ENCODE measurements around the gene RARB.

Gene RARB

GRCh38 chr3:25472731-25473130, 44.7 kb downstream of the RARB start:
- no peak for DNase-seq (ENCODE audit: low read depth)

- no peak for DNase-seq (ENCODE audit: low read depth)
These were observed 45.2 kb downstream of the RARB start for GRCh38 chr3:25473246-25473645.

GRCh38 chr3:25474052-25474451, 46.0 kb downstream of the RARB start:
- no peak for DNase-seq (ENCODE audit: low read depth)

GRCh38 chr3:25476639-25477038, 48.6 kb downstream of the RARB start:
- DNase-seq (ENCODE audit: low read depth) = no peak

- DNase-seq (ENCODE audit: low read depth) = no peak
These were observed 50.2 kb downstream of the RARB start for GRCh38 chr3:25478211-25478757.

GRCh38 chr3:25478964-25479726, 51.1 kb downstream of the RARB start:
- no peak for DNase-seq (ENCODE audit: low read depth)

GRCh38 chr3:25479727-25480010, 51.6 kb downstream of the RARB start:
- no peak for DNase-seq (ENCODE audit: low read depth)

GRCh38 chr3:25480811-25481210, 52.7 kb downstream of the RARB start:
- DNase-seq (ENCODE audit: low read depth) = no peak

GRCh38 chr3:25481386-25481785, 53.3 kb downstream of the RARB start:
- no peak for DNase-seq (ENCODE audit: low read depth)

- no peak for DNase-seq (ENCODE audit: low read depth)
These were observed 55.4 kb downstream of the RARB start for GRCh38 chr3:25483456-25483855.

- DNase-seq (ENCODE audit: low read depth) = no peak
These were observed 57.6 kb downstream of the RARB start for GRCh38 chr3:25485673-25486072.

- no peak for DNase-seq (ENCODE audit: low read depth)
These were observed 58.9 kb downstream of the RARB start for GRCh38 chr3:25486932-25487331.

- no peak for DNase-seq (ENCODE audit: low read depth)
These were observed 62.0 kb downstream of the RARB start for GRCh38 chr3:25489858-25490593.

GRCh38 chr3:25493246-25493645, 65.2 kb downstream of the RARB start:
- DNase-seq (ENCODE audit: low read depth) = no peak

GRCh38 chr3:25493786-25494185, 65.7 kb downstream of the RARB start:
- DNase-seq (ENCODE audit: low read depth) = no peak

- DNase-seq (ENCODE audit: low read depth) = no peak
These were observed 67.2 kb downstream of the RARB start for GRCh38 chr3:25495304-25495703.

GRCh38 chr3:25495726-25496253, 67.7 kb downstream of the RARB start:
- no peak for DNase-seq (ENCODE audit: low read depth)

GRCh38 chr3:25497096-25497495, 69.0 kb downstream of the RARB start:
- no peak for DNase-seq (ENCODE audit: low read depth)

- no peak for DNase-seq (ENCODE audit: low read depth)
These were observed 72.7 kb downstream of the RARB start for GRCh38 chr3:25500706-25501210.

- no peak for DNase-seq (ENCODE audit: low read depth)
These were observed 74.2 kb downstream of the RARB start for GRCh38 chr3:25502233-25502632.

- DNase-seq (ENCODE audit: low read depth) = no peak
These were observed 75.8 kb downstream of the RARB start for GRCh38 chr3:25503898-25504301.

GRCh38 chr3:25505581-25505980, 77.5 kb downstream of the RARB start:
- DNase-seq (ENCODE audit: low read depth) = no peak

- no peak for DNase-seq (ENCODE audit: low read depth)
These were observed 79.7 kb downstream of the RARB start for GRCh38 chr3:25507811-25508210.
